Endothelial cell of umbilical vein (primary cell): ENCODE data around the gene GABPB2. TPM values are rescaled to one million over a fixed set of nuclear protein-coding genes. Genes with fewer than 3 reads are reported as not detected.

ENCODE experiments used
- BruUV-seq: library from RNA; stranded (reverse); fragments of 400-500 nt; replicated peaks from 2 replicates; lab custom pipeline; 2021; lab: Mats Ljungman, UMichigan
- CTCF ChIA-PET: fragments of 300-600, 350-600 bp; sonication (Branson Sonifier 250); formaldehyde crosslinking; loops from one replicate; lab custom pipeline; 2021; ENCODE audit warnings: antibody characterized with exemption, inconsistent platforms; lab: Charles Lee
- POLR2A ChIA-PET: fragments of 300-600, 350-600 bp; sonication (Branson Sonifier 250); formaldehyde crosslinking; loops from one replicate; lab custom pipeline; 2021; ENCODE audit warnings: antibody characterized with exemption, inconsistent platforms; lab: Charles Lee
- DNase-seq: peaks from one replicate; pipeline ENCODE4 v3.0.0-alpha.2; 2011; ENCODE audit warnings: low read depth, low spot score
- FAIRE-seq: peaks from 2 replicates; lab custom pipeline; 2011; peaks lifted over from hg19 to GRCh38; lab: Jason Lieb, UNC
- H2AFZ ChIP-seq: 2 replicates; pipeline ENCODE4 v1.6.0; 2012; ENCODE audit warnings: low read depth, low read length, control low read depth, inconsistent platforms
- H3K27ac ChIP-seq: 2 replicates; pipeline ENCODE4 v1.5.1; 2011; ENCODE audit warnings: low read depth, mild to moderate bottlenecking, control low read depth, low read length, moderate library complexity; ENCODE audit not compliant: insufficient read depth
- H3K27me3 ChIP-seq, 2 experiments: 2 replicates each; pipeline versions ENCODE4 v1.6.0 to v1.6.1; 2011; ENCODE audit warnings: low read length in 2 of 2, mixed read lengths in 1 of 2; ENCODE audit not compliant: control insufficient read depth in 2 of 2, insufficient read depth in 2 of 2
- H3K36me3 ChIP-seq, 2 experiments: 2 replicates in 1 of 2; 3 replicates in 1 of 2; pipeline ENCODE4 v1.5.1; 2011; ENCODE audit warnings: low read length in 2 of 2, mild to moderate bottlenecking in 1 of 2, moderate library complexity in 1 of 2; ENCODE audit not compliant: control insufficient read depth in 2 of 2, insufficient read depth in 2 of 2; ENCODE audit errors: extremely low read depth in 1 of 2
- H3K4me1 ChIP-seq: 3 replicates; pipeline ENCODE4 v1.5.1; 2011; ENCODE audit warnings: mild to moderate bottlenecking, low read length; ENCODE audit not compliant: control insufficient read depth, insufficient read depth; ENCODE audit errors: extremely low read depth
- H3K4me2 ChIP-seq: 2 replicates; pipeline ENCODE4 v1.6.1; 2011; ENCODE audit warnings: low read length, control low read depth, mixed read lengths; ENCODE audit not compliant: insufficient read depth
- H3K4me3 ChIP-seq, 3 experiments: fragments of 200-600 bp in 1 of 3; sonication (generic), shearing (Covaris generic) in 1 of 3; replicated peaks in 1 of 3; 2 replicates each; pipeline ENCODE4 v1.5.1; 2011 to 2016; ENCODE audit warnings: control low read depth in 3 of 3, low read length in 3 of 3, mild to moderate bottlenecking in 2 of 3, inconsistent platforms in 1 of 3, low read depth in 1 of 3, moderate library complexity in 1 of 3; ENCODE audit not compliant: insufficient read depth in 1 of 3
- H3K79me2 ChIP-seq: 2 replicates; pipeline ENCODE4 v1.6.0; 2012; ENCODE audit warnings: low read length, inconsistent platforms; ENCODE audit not compliant: control insufficient read depth, insufficient read depth
- H3K9ac ChIP-seq: replicated peaks from 2 replicates; pipeline ENCODE3; 2011; ENCODE audit warnings: low read length, control low read depth; ENCODE audit not compliant: insufficient read depth; ENCODE audit errors: extremely low read depth
- H3K9me1 ChIP-seq: replicated peaks from 3 replicates; pipeline ENCODE4 v1.6.0; 2011; ENCODE audit warnings: mild to moderate bottlenecking, low read length; ENCODE audit not compliant: control insufficient read depth, insufficient read depth; ENCODE audit errors: extremely low read depth
- H3K9me3 ChIP-seq: replicated peaks from 2 replicates; pipeline ENCODE4 v1.5.1; 2012; ENCODE audit warnings: low read length, inconsistent platforms; ENCODE audit not compliant: control insufficient read depth, insufficient read depth
- H4K20me1 ChIP-seq: replicated peaks from 2 replicates; pipeline ENCODE3; 2011; ENCODE audit warnings: mild to moderate bottlenecking, low read length; ENCODE audit not compliant: control insufficient read depth, insufficient read depth; ENCODE audit errors: extremely low read depth
- EZH2 ChIP-seq: IDR thresholded peaks from 2 replicates; pipeline ENCODE4 v1.6.1; 2012; ENCODE audit warnings: borderline replicate concordance, low read depth, mild to moderate bottlenecking, moderate library complexity, low read length, inconsistent platforms; ENCODE audit not compliant: severe bottlenecking
- FOS ChIP-seq: IDR thresholded peaks from 2 replicates; pipeline ENCODE4 v1.6.1; 2011; ENCODE audit warnings: mild to moderate bottlenecking, low read length, moderate library complexity, borderline replicate concordance; ENCODE audit not compliant: insufficient read depth
- GATA2 ChIP-seq: IDR thresholded peaks from 2 replicates; pipeline ENCODE4 v1.7.0; 2011; ENCODE audit warnings: low read depth, mild to moderate bottlenecking, moderate library complexity, mixed read lengths, low read length; ENCODE audit not compliant: insufficient read length, insufficient read depth
- JUN ChIP-seq: IDR thresholded peaks from 2 replicates; pipeline ENCODE4 v1.6.1; 2011; ENCODE audit warnings: borderline replicate concordance, low read depth; ENCODE audit not compliant: insufficient read length, insufficient read depth
- MYC ChIP-seq: IDR thresholded peaks from one replicate; pipeline ENCODE4 v1.6.1; 2011; ENCODE audit warnings: mild to moderate bottlenecking, low read depth, low read length
- POLR2A ChIP-seq: IDR thresholded peaks from 2 replicates; pipeline ENCODE4 v1.6.1; 2012; ENCODE audit warnings: low read depth, mild to moderate bottlenecking, control low read depth, low read length
- POLR2AphosphoS5 ChIP-seq: IDR thresholded peaks from 2 replicates; pipeline ENCODE4 v1.6.1; 2012; ENCODE audit warnings: low read depth, mild to moderate bottlenecking, control low read depth, low read length, moderate library complexity; ENCODE audit not compliant: insufficient read depth
- dilution Hi-C: fragments of 300-500 bp; cut with MboI; formaldehyde crosslinking; loops from one replicate; pipeline ENCODE4 v1.15.0; 2019; ENCODE audit warnings: low sequenced_read_pairs; ENCODE audit not compliant: extremely low pct_ligation_motif_present
- intact Hi-C: fragments of 100-400 bp; cut with micrococcal nuclease; formaldehyde crosslinking; loops from one replicate; pipeline ENCODE4 v1.10.0; 2022
- polyA plus RNA-seq, 4 experiments: library from polyadenylated mRNA; depleted of rRNA in 3 of 4; stranded (reverse) in 3 of 4; unstranded in 1 of 4; fragments of >200 nt; gene quantifications; 2 replicates each; pipeline versions ENCODE4 v1.2.1 to v1.2.3, GENCODE V29; 2011 to 2012; ENCODE audit warnings: missing spikeins in 1 of 4
- total RNA-seq: library from RNA; stranded (reverse); gene quantifications from 2 replicates; pipeline ENCODE4 v1.2.3, GENCODE V29; 2021
- TF ChIP-seq, protein P1 (sequence below), 2 donors: IDR thresholded peaks; 1 replicate in 1 of 2; 2 replicates in 1 of 2; pipeline ENCODE4 v1.5.1; 2011; ENCODE audit warnings: low read length in 2 of 2, mild to moderate bottlenecking in 2 of 2, moderate library complexity in 2 of 2, control low read depth in 1 of 2, inconsistent platforms in 1 of 2, low read depth in 1 of 2; ENCODE audit not compliant: insufficient read depth in 1 of 2; ENCODE audit errors: extremely low read depth in 1 of 2
- TF ChIP-seq, protein P2 (sequence below): IDR thresholded peaks from 2 replicates; pipeline ENCODE4 v1.6.1; 2011; ENCODE audit not compliant: insufficient read depth, insufficient read length

GABPB2 gene
- total and polyA plus RNA-seq, 2 donors (not counting 3 experiments of a cell fraction or from before 2014, with no cell fraction given), result 2.6 to 4.3 TPM

DNA sequence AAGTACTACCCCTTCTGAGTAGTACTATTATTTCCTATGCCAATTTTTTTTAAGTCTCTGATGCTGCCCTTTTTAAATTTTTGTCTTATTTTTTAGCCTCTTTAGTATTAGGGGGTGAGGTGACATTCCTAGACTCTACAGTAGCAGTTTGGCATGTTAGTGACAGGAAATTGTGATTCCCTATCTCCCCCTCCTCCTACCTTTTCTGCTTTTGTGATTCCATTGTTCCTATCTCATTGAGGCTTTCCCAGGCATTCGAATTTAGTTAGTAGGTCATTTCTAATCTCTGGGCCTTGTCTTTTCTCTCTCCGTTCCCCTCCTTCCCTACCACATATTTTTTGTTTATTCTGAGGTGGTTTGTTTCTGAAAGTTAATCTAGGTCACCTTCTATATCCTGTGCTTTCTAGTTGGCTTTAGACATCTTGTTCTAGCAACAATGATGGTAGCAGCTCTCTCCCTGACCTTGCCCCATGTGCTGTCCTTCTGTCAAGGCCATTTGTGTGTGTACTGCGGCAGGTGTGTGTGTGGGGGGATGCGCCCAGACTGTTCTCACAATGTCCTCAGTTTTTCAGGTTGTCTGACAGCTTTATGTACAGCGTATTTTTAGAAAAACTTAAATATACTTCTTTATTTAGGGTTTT, 54.3 kb downstream of the GABPB2 start:
- Histone ChIP-seq H3K27me3 (no peaks in the 10 kb centered on the region), H3K36me3 (no peaks in the 10 kb centered on the region), H3K79me2 (no peaks in the 10 kb centered on the region), H3K4me3 (no peak overlapping the region), H3K4me1 (peaks cover 5% of the 10 kb centered on the region), H4K20me1 (no peaks in the 10 kb centered on the region), H3K9me3 (no peaks in the 10 kb centered on the region), H2AFZ (no peak overlapping the region), H3K27ac (no peak overlapping the region), H3K9ac (no peak overlapping the region), H3K4me2 (no peak overlapping the region), H3K9me1 (no peaks in the 10 kb centered on the region)
- no TSS peak for BruUV-seq
- intact Hi-C loops (no loop called here), dilution Hi-C loops (no loop called here)
- TF ChIP-seq EZH2 (no peak), FOS (no peak), POLR2AphosphoS5 (no peak), MYC (no peak)
- POLR2A ChIA-PET, result no interaction called here
- DNase-seq (no peak), FAIRE-seq (no peak)
- CTCF ChIA-PET, result interaction anchor here (1.1 to 5.6 kb wide), 3 partner anchors 17 to 30 kb away, joined by 4 to 29 read pairs (median 5); no protein-coding TSS in a partner anchor

DNA sequence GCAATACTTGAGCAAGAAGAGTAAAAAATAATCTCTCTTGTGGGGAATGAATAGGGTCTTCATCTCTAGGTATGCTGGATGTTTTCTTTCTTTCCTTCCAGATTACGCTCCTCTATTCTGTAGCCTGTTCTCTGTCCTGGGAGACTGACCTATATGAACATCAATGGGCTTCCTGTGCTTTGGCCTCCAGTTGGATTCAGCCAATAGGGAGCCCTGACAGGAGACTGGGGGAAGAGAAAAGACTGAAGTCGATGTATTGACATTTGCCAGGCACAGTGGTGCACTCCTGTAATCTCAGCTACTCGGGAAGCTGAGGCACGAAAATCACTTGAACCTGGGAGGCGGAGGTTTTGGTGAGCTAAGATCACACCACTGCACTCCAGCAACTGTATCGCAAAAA, 58.2 kb downstream of the GABPB2 start:
- H3K4me3 ChIP-seq, result no peak overlapping the region
- ChIA-PET POLR2A (interaction anchor here (0.6 kb wide), 1 partner anchor 18 kb away, joined by 3 read pairs; no protein-coding TSS in a partner anchor), CTCF (interaction anchor here (0.7 to 1.6 kb wide), 4 partner anchors 9 to 30 kb away, joined by 3 to 4 read pairs (median 4); no protein-coding TSS in a partner anchor)
- no peaks in the 10 kb centered on the region for H3K27me3 ChIP-seq
- H3K9ac ChIP-seq, result no peak overlapping the region
- H3K9me3 ChIP-seq, result no peaks in the 10 kb centered on the region
- no peaks in the 10 kb centered on the region for H3K79me2 ChIP-seq
- no peak overlapping the region for H3K27ac ChIP-seq
- H3K9me1 ChIP-seq, result no peaks in the 10 kb centered on the region
- H3K4me1 ChIP-seq, result peaks cover 10% of the 10 kb centered on the region
- TF ChIP-seq, protein P1, sequence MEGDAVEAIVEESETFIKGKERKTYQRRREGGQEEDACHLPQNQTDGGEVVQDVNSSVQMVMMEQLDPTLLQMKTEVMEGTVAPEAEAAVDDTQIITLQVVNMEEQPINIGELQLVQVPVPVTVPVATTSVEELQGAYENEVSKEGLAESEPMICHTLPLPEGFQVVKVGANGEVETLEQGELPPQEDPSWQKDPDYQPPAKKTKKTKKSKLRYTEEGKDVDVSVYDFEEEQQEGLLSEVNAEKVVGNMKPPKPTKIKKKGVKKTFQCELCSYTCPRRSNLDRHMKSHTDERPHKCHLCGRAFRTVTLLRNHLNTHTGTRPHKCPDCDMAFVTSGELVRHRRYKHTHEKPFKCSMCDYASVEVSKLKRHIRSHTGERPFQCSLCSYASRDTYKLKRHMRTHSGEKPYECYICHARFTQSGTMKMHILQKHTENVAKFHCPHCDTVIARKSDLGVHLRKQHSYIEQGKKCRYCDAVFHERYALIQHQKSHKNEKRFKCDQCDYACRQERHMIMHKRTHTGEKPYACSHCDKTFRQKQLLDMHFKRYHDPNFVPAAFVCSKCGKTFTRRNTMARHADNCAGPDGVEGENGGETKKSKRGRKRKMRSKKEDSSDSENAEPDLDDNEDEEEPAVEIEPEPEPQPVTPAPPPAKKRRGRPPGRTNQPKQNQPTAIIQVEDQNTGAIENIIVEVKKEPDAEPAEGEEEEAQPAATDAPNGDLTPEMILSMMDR (IDR thresholded peaks at IDR 0.05; ENCODE audit: extremely low read depth in 1 of 2, insufficient read depth in 1 of 2, low read depth in 1 of 2, low read length in 2 of 2), result no peak
- TF ChIP-seq EZH2 (no peak), POLR2A (no peak), POLR2AphosphoS5 (no peak), GATA2 (no peak), FOS (no peak), JUN (no peak), MYC (no peak)
- TF ChIP-seq, protein P2, sequence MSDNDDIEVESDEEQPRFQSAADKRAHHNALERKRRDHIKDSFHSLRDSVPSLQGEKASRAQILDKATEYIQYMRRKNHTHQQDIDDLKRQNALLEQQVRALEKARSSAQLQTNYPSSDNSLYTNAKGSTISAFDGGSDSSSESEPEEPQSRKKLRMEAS, result no peak
- FAIRE-seq (no peak), DNase-seq (no peak)
- H3K4me2 ChIP-seq, result no peak overlapping the region
- H3K36me3 ChIP-seq, result peaks cover 0 to 5% of the 10 kb centered on the region in 2 experiments
- intact Hi-C loops (no loop called here), dilution Hi-C loops (no loop called here)
- no peaks in the 10 kb centered on the region for H4K20me1 ChIP-seq
- no TSS peak for BruUV-seq
- H2AFZ ChIP-seq, result no peak overlapping the region
